Smooth muscle cell (in vitro differentiated cells): Measurements from ENCODE around the gene METTL24. TPM values are rescaled to one million over a fixed set of nuclear protein-coding genes. Genes with fewer than 3 reads are reported as not detected.
"Not testable (repeated sequence)": the region's sequence is repeated elsewhere in the genome, so short reads cannot be mapped to it uniquely, and the experiment has no call there.

Experiments
- DNase-seq: peaks from one replicate; lab custom pipeline; 2025; ENCODE audit not compliant: unreplicated experiment; lab: John Stamatoyannopoulos, UW
- H2AFZ ChIP-seq: fragments of 200-600 bp; sonication (generic); 2 replicates; pipeline ENCODE4 v1.6.0; 2016; ENCODE audit warnings: antibody characterized with exemption, low read depth, mild to moderate bottlenecking
- H3F3A ChIP-seq: fragments of 200-600 bp; sonication (generic); 2 replicates; pipeline ENCODE4 v1.6.0; 2017; ENCODE audit warnings: antibody characterized with exemption, low read depth
- H3K27ac ChIP-seq: fragments of 200-600 bp; sonication (generic); 2 replicates; pipeline ENCODE4 v1.5.1; 2016; ENCODE audit warnings: low read depth, mild to moderate bottlenecking
- H3K27me3 ChIP-seq: fragments of 200-600 bp; sonication (generic); 2 replicates; pipeline ENCODE4 v1.6.1; 2016; ENCODE audit warnings: low read depth, mild to moderate bottlenecking
- H3K36me3 ChIP-seq: fragments of 200-600 bp; sonication (generic); 2 replicates; pipeline ENCODE4 v1.5.1; 2016; ENCODE audit warnings: low read depth
- H3K4me1 ChIP-seq: fragments of 200-600 bp; sonication (generic); 2 replicates; pipeline ENCODE4 v1.5.1; 2016; ENCODE audit warnings: low read depth
- H3K4me2 ChIP-seq: fragments of 200-600 bp; sonication (generic); 2 replicates; pipeline ENCODE4 v1.6.0; 2016; ENCODE audit warnings: mild to moderate bottlenecking
- H3K4me3 ChIP-seq: fragments of 200-600 bp; sonication (generic); 2 replicates; pipeline ENCODE4 v1.5.1; 2016; ENCODE audit warnings: mild to moderate bottlenecking
- H3K79me2 ChIP-seq: fragments of 200-600 bp; sonication (generic); 2 replicates; pipeline ENCODE4 v1.6.0; 2016; ENCODE audit warnings: low read depth, mild to moderate bottlenecking
- H3K9ac ChIP-seq: fragments of 200-600 bp; sonication (generic); 2 replicates; pipeline ENCODE4 v1.6.0; 2016; ENCODE audit warnings: low read depth
- H3K9me3 ChIP-seq: fragments of 200-600 bp; sonication (generic); replicated peaks from 2 replicates; pipeline ENCODE4 v1.5.1; 2016; ENCODE audit warnings: low read depth
- H4K20me1 ChIP-seq: fragments of 200-600 bp; sonication (generic); 2 replicates; pipeline ENCODE4 v1.6.0; 2016; ENCODE audit warnings: low read depth
- WGBS: methylation state at CpG from one replicate; pipeline ENCODE4 v1.1.7; 2016; ENCODE audit warnings: low lambda C conversion rate; 5-methylcytosine and 5-hydroxymethylcytosine counted together
- polyA plus RNA-seq: library from polyadenylated mRNA; unstranded; fragments of >200 nt; fragmentation: Nextera tagmentation; extraction: Ambion mirVana; gene quantifications from 2 replicates; pipeline ENCODE4 v1.2.1, GENCODE V29; 2016
- total RNA-seq: library from RNA; depleted of rRNA; stranded (reverse); fragments of >200 nt; gene quantifications from 2 replicates; pipeline ENCODE4 v1.2.3, GENCODE V29; 2014
- TF ChIP-seq, protein P1 (sequence below): fragments of 200-600 bp; sonication (generic); IDR thresholded peaks from 2 replicates; pipeline ENCODE4 v1.5.1; 2017; ENCODE audit warnings: borderline replicate concordance, mild to moderate bottlenecking, antibody characterized with exemption; ENCODE audit not compliant: insufficient read depth, poor library complexity, severe bottlenecking

Gene METTL24
- total and polyA plus RNA-seq, 2 experiments from 2014 or later: 0.74 to 2.6 TPM

GRCh38 chr6:110250058-110250457 lies 108.1 kb downstream of the METTL24 start:
- TF ChIP-seq, protein P1, sequence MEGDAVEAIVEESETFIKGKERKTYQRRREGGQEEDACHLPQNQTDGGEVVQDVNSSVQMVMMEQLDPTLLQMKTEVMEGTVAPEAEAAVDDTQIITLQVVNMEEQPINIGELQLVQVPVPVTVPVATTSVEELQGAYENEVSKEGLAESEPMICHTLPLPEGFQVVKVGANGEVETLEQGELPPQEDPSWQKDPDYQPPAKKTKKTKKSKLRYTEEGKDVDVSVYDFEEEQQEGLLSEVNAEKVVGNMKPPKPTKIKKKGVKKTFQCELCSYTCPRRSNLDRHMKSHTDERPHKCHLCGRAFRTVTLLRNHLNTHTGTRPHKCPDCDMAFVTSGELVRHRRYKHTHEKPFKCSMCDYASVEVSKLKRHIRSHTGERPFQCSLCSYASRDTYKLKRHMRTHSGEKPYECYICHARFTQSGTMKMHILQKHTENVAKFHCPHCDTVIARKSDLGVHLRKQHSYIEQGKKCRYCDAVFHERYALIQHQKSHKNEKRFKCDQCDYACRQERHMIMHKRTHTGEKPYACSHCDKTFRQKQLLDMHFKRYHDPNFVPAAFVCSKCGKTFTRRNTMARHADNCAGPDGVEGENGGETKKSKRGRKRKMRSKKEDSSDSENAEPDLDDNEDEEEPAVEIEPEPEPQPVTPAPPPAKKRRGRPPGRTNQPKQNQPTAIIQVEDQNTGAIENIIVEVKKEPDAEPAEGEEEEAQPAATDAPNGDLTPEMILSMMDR: no peak
- no peaks in the 10 kb centered on the region for H3K27me3 ChIP-seq
- H4K20me1 ChIP-seq: no peaks in the 10 kb centered on the region
- H3K4me3 ChIP-seq: no peak overlapping the region
- H3K27ac ChIP-seq: no peak overlapping the region
- WGBS: 84% methylated on average over 4 of the region's 4 CpGs
- no peaks in the 10 kb centered on the region for H3F3A ChIP-seq
- H3K4me1 ChIP-seq: no peaks in the 10 kb centered on the region
- H2AFZ ChIP-seq: no peak overlapping the region
- H3K9me3 ChIP-seq: no peaks in the 10 kb centered on the region
- no peaks in the 10 kb centered on the region for H3K36me3 ChIP-seq
- H3K9ac ChIP-seq: no peak overlapping the region
- H3K4me2 ChIP-seq: no peak overlapping the region
- no peaks in the 10 kb centered on the region for H3K79me2 ChIP-seq
- no peak for DNase-seq

GRCh38 chr6:110246900-110247546 lies 111.1 kb downstream of the METTL24 start:
- WGBS: 97% methylated on average over 3 of the region's 3 CpGs
- no peak overlapping the region for H3K27ac ChIP-seq
- no peaks in the 10 kb centered on the region for H3K36me3 ChIP-seq
- H3K79me2 ChIP-seq: no peaks in the 10 kb centered on the region
- H3K4me2 ChIP-seq: no peak overlapping the region
- TF ChIP-seq, protein P1: no peak
- no peak for DNase-seq
- no peaks in the 10 kb centered on the region for H3F3A ChIP-seq
- H3K27me3 ChIP-seq: no peaks in the 10 kb centered on the region
- H3K9me3 ChIP-seq: no peaks in the 10 kb centered on the region
- no peak overlapping the region for H3K4me3 ChIP-seq
- H2AFZ ChIP-seq: no peak overlapping the region
- H3K4me1 ChIP-seq: no peaks in the 10 kb centered on the region
- H4K20me1 ChIP-seq: no peaks in the 10 kb centered on the region
- H3K9ac ChIP-seq: no peak overlapping the region

DNA sequence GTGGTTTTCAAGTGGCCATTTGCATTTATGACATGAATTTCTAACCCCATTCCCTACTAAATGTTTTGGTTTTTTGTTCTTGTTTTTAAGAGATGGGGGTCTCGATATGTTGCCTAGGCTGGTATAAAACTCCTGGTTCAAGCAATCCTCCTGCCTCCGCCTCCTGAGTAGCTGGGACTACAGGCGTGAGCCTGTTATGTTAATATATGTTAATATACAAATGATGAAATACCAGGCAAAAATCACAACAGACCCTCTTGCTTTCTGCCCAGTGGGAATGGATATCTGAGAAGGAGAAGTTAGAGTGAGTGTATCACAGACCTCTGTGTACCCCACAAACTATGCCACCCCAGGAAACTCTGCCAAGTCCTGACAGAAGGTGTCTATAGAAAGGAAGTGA lies 111.8 kb downstream of the METTL24 start:
- Histone ChIP-seq H3K36me3 (no peaks in the 10 kb centered on the region), H2AFZ (no peak overlapping the region), H3K4me3 (no peak overlapping the region), H3K9ac (no peak overlapping the region), H3K27ac (no peak overlapping the region), H3K9me3 (no peaks in the 10 kb centered on the region), H3K27me3 (no peaks in the 10 kb centered on the region), H3K4me1 (no peaks in the 10 kb centered on the region), H3K79me2 (no peaks in the 10 kb centered on the region), H3F3A (no peaks in the 10 kb centered on the region), H3K4me2 (no peak overlapping the region), H4K20me1 (no peaks in the 10 kb centered on the region)
- 84% methylated on average over 3 of the region's 3 CpGs for WGBS
- TF ChIP-seq, protein P1: no peak
- DNase-seq: no peak

GRCh38 chr6:110244621-110245020 lies 113.5 kb downstream of the METTL24 start:
- not testable (repeated sequence) for H3F3A ChIP-seq, H3K4me2 ChIP-seq, H3K36me3 ChIP-seq, H4K20me1 ChIP-seq, H3K9ac ChIP-seq, DNase-seq, H3K9me3 ChIP-seq, H3K27ac ChIP-seq, H2AFZ ChIP-seq, H3K27me3 ChIP-seq, H3K4me3 ChIP-seq, H3K4me1 ChIP-seq, H3K79me2 ChIP-seq
- 93% methylated on average over 3 of the region's 3 CpGs for WGBS
